CD4-positive, alpha-beta T cell treated with Interleukin-1 beta for 1 hour (primary cell): ENCODE data around the gene TMEM140.
"Not testable (repeated sequence)": the region's sequence is repeated elsewhere in the genome, so short reads cannot be mapped to it uniquely, and the experiment has no call there.

Experiments
- DNase-seq, 2 donors: peaks; one replicate each; pipeline ENCODE4 v3.0.0-alpha.2; 2020 to 2022

TMEM140 gene

GRCh38 chr7:135195968-135196629 lies 48.2 kb downstream of the TMEM140 start:
- DNase-seq: no peak

- DNase-seq: no peak
These were observed 49.5 kb downstream of the TMEM140 start for GRCh38 chr7:135197343-135197742.

GRCh38 chr7:135197906-135198655 lies 50.2 kb downstream of the TMEM140 start:
- no peak for DNase-seq

GRCh38 chr7:135199439-135199838 lies 51.6 kb downstream of the TMEM140 start:
- DNase-seq: no peak

- no peak for DNase-seq
These were observed 53.0 kb downstream of the TMEM140 start for GRCh38 chr7:135200821-135201331.

GRCh38 chr7:135201350-135201749 lies 53.5 kb downstream of the TMEM140 start:
- no peak for DNase-seq

- DNase-seq: no peak
These were observed 56.5 kb downstream of the TMEM140 start for GRCh38 chr7:135204341-135204749.

- DNase-seq: no peak
These were observed 57.0 kb downstream of the TMEM140 start for GRCh38 chr7:135204876-135205275.

GRCh38 chr7:135205850-135206249 lies 58.0 kb downstream of the TMEM140 start:
- no peak for DNase-seq

GRCh38 chr7:135206941-135207391 lies 59.1 kb downstream of the TMEM140 start:
- no peak for DNase-seq

- DNase-seq: no peak
These were observed 59.7 kb downstream of the TMEM140 start for GRCh38 chr7:135207406-135208101.

GRCh38 chr7:135208102-135208793 lies 60.4 kb downstream of the TMEM140 start:
- no peak for DNase-seq

GRCh38 chr7:135209225-135209834 lies 61.5 kb downstream of the TMEM140 start:
- DNase-seq: no peak

- DNase-seq: no peak
These were observed 63.0 kb downstream of the TMEM140 start for GRCh38 chr7:135210888-135211178.

GRCh38 chr7:135211179-135211945 lies 63.5 kb downstream of the TMEM140 start, which contains the start of gene WDR91:
Gene WDR91 (minus strand): TSS chr7:135211526. CDS start chr7:135211502, 24 bp downstream.
- DNase-seq: peak; percentile 97

GRCh38 chr7:135211946-135212685 lies 64.2 kb downstream of the TMEM140 start:
- not testable (repeated sequence) for DNase-seq

GRCh38 chr7:135213831-135214230 lies 66.0 kb downstream of the TMEM140 start:
- DNase-seq: no peak

- DNase-seq: no peak
These were observed 67.3 kb downstream of the TMEM140 start for GRCh38 chr7:135215180-135215579.

- no peak for DNase-seq
These were observed 67.8 kb downstream of the TMEM140 start for GRCh38 chr7:135215698-135216097.
